22Rv1 (cell line): Measurements from ENCODE around the gene NUDT2.

Source experiments
- ZFX ChIP-seq: fragments of 450-650 bp; IDR thresholded peaks from 2 replicates; pipeline ENCODE4 v1.6.1; 2017; ENCODE audit warnings: antibody characterized with exemption, borderline replicate concordance
- TF ChIP-seq, protein P1 (sequence below): fragments of 450-650 bp; IDR thresholded peaks from 2 replicates; pipeline ENCODE4 v1.5.1; 2017; ENCODE audit warnings: mild to moderate bottlenecking

DNA sequence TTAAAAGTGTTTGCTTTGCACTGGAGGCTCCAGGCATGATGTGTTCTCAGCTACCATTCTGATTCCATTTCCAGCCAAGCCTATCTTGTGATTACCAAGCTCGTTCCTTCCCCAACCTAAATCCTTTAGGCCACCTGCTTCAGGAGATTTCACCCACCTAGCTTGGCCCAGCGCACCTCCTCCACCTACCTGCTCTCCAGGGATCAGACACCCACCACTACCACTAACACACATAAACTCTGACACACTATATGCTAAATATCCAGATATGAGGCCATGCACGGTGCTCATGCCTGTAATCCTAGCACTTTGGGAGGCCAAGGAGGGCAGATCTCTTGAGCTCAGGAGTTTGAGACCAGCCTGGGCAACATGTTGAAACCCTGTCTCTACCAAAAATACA is 45.0 kb downstream of the NUDT2 start:
- TF ChIP-seq, protein P1, sequence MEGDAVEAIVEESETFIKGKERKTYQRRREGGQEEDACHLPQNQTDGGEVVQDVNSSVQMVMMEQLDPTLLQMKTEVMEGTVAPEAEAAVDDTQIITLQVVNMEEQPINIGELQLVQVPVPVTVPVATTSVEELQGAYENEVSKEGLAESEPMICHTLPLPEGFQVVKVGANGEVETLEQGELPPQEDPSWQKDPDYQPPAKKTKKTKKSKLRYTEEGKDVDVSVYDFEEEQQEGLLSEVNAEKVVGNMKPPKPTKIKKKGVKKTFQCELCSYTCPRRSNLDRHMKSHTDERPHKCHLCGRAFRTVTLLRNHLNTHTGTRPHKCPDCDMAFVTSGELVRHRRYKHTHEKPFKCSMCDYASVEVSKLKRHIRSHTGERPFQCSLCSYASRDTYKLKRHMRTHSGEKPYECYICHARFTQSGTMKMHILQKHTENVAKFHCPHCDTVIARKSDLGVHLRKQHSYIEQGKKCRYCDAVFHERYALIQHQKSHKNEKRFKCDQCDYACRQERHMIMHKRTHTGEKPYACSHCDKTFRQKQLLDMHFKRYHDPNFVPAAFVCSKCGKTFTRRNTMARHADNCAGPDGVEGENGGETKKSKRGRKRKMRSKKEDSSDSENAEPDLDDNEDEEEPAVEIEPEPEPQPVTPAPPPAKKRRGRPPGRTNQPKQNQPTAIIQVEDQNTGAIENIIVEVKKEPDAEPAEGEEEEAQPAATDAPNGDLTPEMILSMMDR = no peak
- no peak for TF ChIP-seq ZFX
